ENCODE results near the gene CATSPERB.
"Not testable (repeated sequence)": the region's sequence is repeated elsewhere in the genome, so short reads cannot be mapped to it uniquely, and the experiment has no call there.

The CATSPERB gene

GRCh38 chr14:91731018-91731417 is 868 bp downstream of the CATSPERB start:
- no peak for DNase-seq

- DNase-seq = no peak
Measured at GRCh38 chr14:91729756-91730155, 2.1 kb downstream of the CATSPERB start.

GRCh38 chr14:91728616-91729183 is 3.2 kb downstream of the CATSPERB start:
- DNase-seq = no peak

- DNase-seq = no peak
Measured at GRCh38 chr14:91727121-91727520, 4.8 kb downstream of the CATSPERB start.

- DNase-seq = no peak
Measured at GRCh38 chr14:91723501-91723900, 8.4 kb downstream of the CATSPERB start.

- no peak for DNase-seq
Measured at GRCh38 chr14:91722386-91722785, 9.5 kb downstream of the CATSPERB start.

- no peak for DNase-seq
Measured at GRCh38 chr14:91719839-91720238, 12.0 kb downstream of the CATSPERB start.

GRCh38 chr14:91716999-91717398 is 14.9 kb downstream of the CATSPERB start:
- no peak for DNase-seq

GRCh38 chr14:91714805-91715204 is 17.1 kb downstream of the CATSPERB start:
- no peak for DNase-seq

GRCh38 chr14:91708795-91709194 is 23.1 kb downstream of the CATSPERB start:
- DNase-seq = no peak

GRCh38 chr14:91706996-91707395 is 24.9 kb downstream of the CATSPERB start:
- DNase-seq = no peak

- no peak for DNase-seq
Measured at GRCh38 chr14:91694643-91695042, 37.2 kb downstream of the CATSPERB start.

GRCh38 chr14:91693346-91693745 is 38.5 kb downstream of the CATSPERB start:
- no peak for DNase-seq

GRCh38 chr14:91692075-91692474 is 39.8 kb downstream of the CATSPERB start:
- DNase-seq = no peak

GRCh38 chr14:91689608-91690007 is 42.3 kb downstream of the CATSPERB start:
- DNase-seq = no peak

GRCh38 chr14:91687436-91687835 is 44.5 kb downstream of the CATSPERB start:
- not testable (repeated sequence) for DNase-seq

GRCh38 chr14:91685600-91685999 is 46.3 kb downstream of the CATSPERB start:
- no peak for DNase-seq

GRCh38 chr14:91681893-91682563 is 49.9 kb downstream of the CATSPERB start:
- no peak for DNase-seq

GRCh38 chr14:91681118-91681517 is 50.8 kb downstream of the CATSPERB start:
- no peak for DNase-seq

GRCh38 chr14:91679273-91679672 is 52.6 kb downstream of the CATSPERB start:
- DNase-seq = no peak

GRCh38 chr14:91677687-91678086 is 54.2 kb downstream of the CATSPERB start:
- DNase-seq = not testable (repeated sequence)

GRCh38 chr14:91674911-91675310 is 57.0 kb downstream of the CATSPERB start:
- no peak for DNase-seq

GRCh38 chr14:91669867-91670266 is 62.0 kb downstream of the CATSPERB start:
- DNase-seq = no peak

GRCh38 chr14:91667101-91667500 is 64.8 kb downstream of the CATSPERB start:
- DNase-seq = not testable (repeated sequence)

GRCh38 chr14:91660790-91661189 is 71.1 kb downstream of the CATSPERB start:
- DNase-seq = no peak
